Fibroblast of skin of right biceps (primary cell): ENCODE results near the gene ARL2BP.
A peak's percentile ranks its signal among the peaks of the same experiment; 100 is the strongest.

Source experiments
- DNase-seq: peaks from one replicate; pipeline ENCODE4 v3.0.0-alpha.2; 2013

ARL2BP gene

GRCh38 chr16:57236022-57236350 lies 9.1 kb upstream of the ARL2BP start:
- DNase-seq = no peak

GRCh38 chr16:57238682-57239081 lies 6.4 kb upstream of the ARL2BP start:
- no peak for DNase-seq

- no peak for DNase-seq
These were observed 6.0 kb upstream of the ARL2BP start for GRCh38 chr16:57239107-57239506.

- DNase-seq = no peak
These were observed 4.2 kb upstream of the ARL2BP start for GRCh38 chr16:57240851-57241250.

- DNase-seq = no peak
These were observed 2.4 kb upstream of the ARL2BP start for GRCh38 chr16:57242650-57243049.

DNA sequence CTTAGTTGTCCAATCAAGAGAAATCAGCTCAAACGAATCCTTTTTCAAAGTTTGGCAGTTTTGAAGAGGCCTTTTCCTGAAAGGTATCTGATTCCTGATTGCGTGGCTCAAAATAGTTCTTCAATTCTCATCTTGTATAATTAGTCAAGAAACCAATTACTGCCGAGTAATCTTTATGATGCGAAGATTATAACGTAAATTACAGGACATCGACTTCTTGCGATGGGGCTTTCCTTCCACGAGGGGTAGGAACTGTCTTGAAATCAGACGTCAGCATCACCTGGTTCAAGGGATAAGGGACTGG lies 644 bp upstream of the ARL2BP start:
- DNase-seq = no peak

GRCh38 chr16:57245472-57246113 lies 534 bp downstream of the ARL2BP start:
- DNase-seq = no peak

DNA sequence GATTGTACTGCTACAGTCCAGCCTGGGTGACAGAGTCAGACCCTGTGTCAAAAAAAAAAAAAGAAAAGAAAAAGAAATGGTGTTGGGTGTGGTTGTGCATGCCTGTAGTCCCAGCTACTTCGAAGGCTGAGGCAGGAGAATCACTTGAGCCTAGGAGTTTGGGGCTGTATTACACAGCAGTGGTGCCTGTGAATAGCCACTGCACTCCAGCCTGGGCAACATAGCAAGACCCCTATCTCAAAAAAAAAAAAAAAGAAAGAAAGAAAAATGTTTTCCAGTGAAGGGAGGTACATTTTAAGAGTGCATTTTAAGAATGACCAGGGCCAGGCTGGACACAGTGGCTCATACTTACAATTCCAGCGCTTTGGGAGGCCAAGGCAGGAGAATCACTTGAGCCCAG lies 6.3 kb downstream of the ARL2BP start:
- DNase-seq = no peak

DNA sequence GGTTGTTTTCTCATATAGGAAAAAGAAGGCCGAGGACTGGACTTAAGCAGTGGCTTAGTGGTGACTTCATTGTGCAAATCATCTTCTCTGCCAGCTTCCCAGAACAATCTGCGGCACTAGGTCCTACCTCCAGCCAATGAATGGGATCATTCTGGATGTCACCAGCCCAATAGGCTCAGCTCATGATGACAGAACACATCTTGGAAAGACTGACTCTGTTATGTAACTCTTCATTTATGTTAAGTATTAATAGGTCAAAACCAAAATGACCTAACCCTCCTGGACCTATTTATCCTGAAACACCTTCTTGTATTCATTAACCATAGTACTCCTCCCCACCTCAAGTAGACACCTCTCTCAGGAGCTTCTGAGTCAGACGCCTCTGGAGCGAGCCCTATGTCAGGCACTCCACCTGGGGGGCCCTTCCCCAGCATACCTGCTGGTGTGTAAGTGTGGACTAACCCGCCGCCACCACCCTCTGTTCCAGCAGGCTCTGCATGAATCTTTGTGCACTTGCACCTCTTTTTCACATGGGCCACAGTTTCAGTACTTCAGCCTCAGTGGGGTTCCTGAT lies 7.2 kb downstream of the ARL2BP start:
- no peak for DNase-seq

DNA sequence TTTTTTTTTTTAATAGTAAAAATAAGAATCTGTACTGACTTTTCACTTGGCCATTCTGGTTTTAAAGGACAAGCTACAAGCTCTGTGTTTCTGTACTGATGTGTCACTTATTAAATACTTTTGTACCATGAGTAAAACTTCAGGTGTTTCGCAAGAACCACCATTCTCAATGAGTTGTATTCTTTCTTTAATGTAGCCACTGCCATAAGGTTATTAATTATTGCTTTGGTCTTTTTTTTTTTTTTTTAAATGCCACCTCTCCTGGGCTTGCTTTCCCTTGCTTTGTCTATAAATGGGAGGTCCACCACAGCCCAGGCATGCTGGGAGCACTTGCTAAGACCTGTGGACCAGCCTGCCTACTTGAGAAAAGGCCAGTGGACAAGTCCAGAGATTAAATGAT lies 8.4 kb downstream of the ARL2BP start:
- DNase-seq = no peak

DNA sequence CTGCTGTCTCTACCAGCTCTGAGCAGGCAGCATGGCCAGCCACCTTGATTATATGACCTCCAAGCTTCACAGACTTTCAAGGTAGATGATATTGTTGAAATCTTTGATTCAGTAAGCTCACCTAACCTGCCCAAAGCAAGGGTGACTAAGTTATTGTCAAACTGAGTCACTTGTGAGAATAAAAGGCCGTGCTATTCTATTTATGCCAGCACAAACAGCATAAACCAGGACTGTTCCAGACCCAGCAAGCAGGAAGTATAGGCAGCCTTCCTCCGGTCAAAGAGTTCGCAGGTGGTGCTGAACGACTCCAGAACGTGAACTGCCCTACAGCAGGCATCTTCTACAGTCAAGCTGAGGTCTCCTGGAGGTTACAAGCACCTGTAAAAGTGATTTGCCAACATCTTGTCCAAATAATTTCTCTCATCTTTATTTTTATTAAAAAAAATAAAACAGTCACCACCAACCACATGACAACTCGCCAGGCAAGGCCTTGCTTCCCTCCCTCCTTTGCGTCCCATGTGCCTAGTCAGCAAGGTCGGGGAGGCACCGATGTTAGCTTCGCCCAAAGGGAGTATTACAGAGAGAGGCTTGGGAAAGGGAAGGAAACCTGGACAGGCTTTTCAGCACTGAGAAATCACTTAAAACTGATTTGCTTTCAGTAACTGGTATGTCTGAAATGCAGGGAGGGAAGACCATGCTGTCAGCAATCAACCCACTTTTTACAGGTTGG lies 10.8 kb downstream of the ARL2BP start:
- no peak for DNase-seq

DNA sequence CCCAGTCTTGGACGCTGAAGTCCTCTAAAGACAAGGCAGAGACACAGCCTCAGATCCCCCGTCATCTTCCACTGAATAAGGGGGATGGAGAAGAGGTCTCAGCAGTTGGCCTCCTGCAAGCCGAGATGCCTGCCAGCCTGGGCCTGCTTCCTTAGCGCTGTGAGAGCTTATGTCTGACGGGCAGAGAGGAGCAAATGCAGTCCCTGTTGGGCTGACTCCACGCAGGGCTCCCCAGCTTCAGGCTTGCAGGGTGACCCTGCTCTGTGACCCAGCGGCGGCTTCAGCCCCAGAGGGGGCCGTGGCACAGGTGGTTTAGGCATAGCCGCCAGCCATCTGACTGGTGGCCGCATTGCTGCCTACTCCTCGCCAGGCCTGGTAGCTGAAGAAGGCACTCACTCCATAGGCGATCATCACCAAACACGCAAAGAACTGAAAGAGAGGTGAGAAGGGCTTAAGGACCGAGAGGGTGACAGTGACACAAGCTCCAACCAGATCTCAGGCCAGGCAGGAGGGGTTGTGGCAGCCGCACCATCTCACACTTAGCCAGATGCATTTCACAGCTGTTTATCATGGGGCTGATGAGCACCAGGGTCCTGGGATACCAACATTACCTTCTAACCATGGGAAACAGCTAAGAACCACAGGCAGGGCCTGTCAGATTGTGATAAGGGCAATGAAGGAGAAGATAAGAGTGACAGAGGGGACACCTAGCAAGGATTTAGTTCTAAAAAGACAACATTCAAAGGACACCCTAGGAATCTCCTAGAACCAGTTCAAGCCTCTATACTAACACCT lies 11.7 kb downstream of the ARL2BP start:
- DNase-seq = no peak

- DNase-seq = no peak
These were observed 12.5 kb downstream of the ARL2BP start for GRCh38 chr16:57257455-57258070.

GRCh38 chr16:57258226-57258909 lies 13.3 kb downstream of the ARL2BP start:
- no peak for DNase-seq

- DNase-seq = no peak
These were observed 13.9 kb downstream of the ARL2BP start for GRCh38 chr16:57258910-57259475.

GRCh38 chr16:57260294-57260929 lies 15.4 kb downstream of the ARL2BP start:
- peak; percentile 73 for DNase-seq

- DNase-seq = no peak
These were observed 16.7 kb downstream of the ARL2BP start for GRCh38 chr16:57261806-57262205.

GRCh38 chr16:57262841-57263540 lies 17.9 kb downstream of the ARL2BP start:
- DNase-seq = no peak

DNA sequence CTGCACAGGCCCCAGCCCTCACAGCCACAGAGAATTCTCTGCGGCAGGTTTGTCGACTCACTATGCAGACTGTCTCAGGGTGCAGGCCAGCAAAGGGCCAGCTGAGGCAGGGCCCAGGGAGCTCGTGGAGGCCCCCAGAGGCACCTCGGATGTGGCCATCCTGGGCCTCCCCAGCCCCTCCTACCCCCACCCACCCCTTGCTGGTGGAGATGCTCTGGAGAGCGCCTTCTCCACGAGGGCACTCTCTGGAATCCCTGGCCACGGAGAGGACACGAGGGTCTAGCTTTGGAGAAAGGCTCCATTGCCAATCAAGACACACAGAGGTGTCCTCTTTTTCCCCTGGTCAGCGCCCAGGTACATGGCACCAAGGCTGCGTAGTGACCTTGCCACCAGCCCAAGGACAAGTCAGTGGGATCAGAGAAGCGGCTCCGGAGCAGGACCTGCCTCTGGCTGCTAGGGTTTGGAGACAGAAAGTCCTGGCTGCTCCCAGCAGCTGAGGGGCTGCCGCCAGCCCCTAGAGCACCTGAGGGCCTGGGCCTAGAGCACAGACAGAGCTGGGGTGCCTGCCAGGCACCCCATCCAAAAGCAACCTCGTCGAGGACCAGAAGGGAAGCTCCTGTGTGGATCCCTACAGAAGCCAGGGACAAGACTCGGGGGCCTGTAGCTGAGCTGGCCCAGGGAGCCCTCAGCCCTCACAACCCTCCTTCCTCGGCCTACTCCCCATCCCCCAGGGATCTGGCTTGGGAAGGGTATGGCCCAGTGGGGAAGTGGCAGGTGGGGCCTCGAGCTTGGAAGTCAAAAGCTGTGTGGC lies 18.7 kb downstream of the ARL2BP start:
- no peak for DNase-seq

GRCh38 chr16:57264381-57264780 lies 19.3 kb downstream of the ARL2BP start:
- DNase-seq = no peak
